ENCODE results near the gene TCP11L2. TPM values are rescaled to one million over a fixed set of nuclear protein-coding genes. Genes with fewer than 3 reads are reported as not detected.

Gene TCP11L2
- 0.78 and 1.4 TPM in 2 replicates for total RNA-seq (2014; rRNA removed; shearing (Covaris generic))

- Histone ChIP-seq H3K4me1 (replicated peaks) (peaks cover 24% of the 10 kb centered on the region), H3K9me3 (replicated peaks) (no peaks in the 10 kb centered on the region), H3K27ac (peak within 1 kb of the TSS; percentile 100), H3K27me3 (replicated peaks) (no peaks in the 10 kb centered on the region), H3K36me3 (0 out of 2 replicates have a peak, but pooled peaks cover 4% of the 10 kb centered on the region), H3K4me3 (peak within 1 kb of the TSS; percentile 70)
- peak; percentile 77 to 91 for DNase-seq (ENCODE audit: low read depth in 1 of 2, low spot score in 2 of 2)
These were observed at the start of gene TCP11L2 for GRCh38 chr12:106302401-106303201. Gene TCP11L2, plus strand, starts transcription at chr12:106302733. Its CDS starts 8,343 bp downstream, at chr12:106311076.

- H3K36me3 ChIP-seq: no peaks in the 10 kb centered on the region
- H3K27ac ChIP-seq: no peak overlapping the region
- H3K4me1 ChIP-seq (replicated peaks): no peaks in the 10 kb centered on the region
- no peak overlapping the region for H3K4me3 ChIP-seq
- H3K9me3 ChIP-seq (replicated peaks): no peaks in the 10 kb centered on the region
- no peaks in the 10 kb centered on the region for H3K27me3 ChIP-seq (replicated peaks)
- no peak for DNase-seq (ENCODE audit: low read depth in 1 of 2, low spot score in 2 of 2)
These were observed 47.8 kb upstream of the TCP11L2 start for GRCh38 chr12:106254724-106255123.

- Histone ChIP-seq H3K4me3 (no peak overlapping the region), H3K4me1 (replicated peaks) (no peaks in the 10 kb centered on the region), H3K9me3 (replicated peaks) (no peaks in the 10 kb centered on the region), H3K27ac (no peak overlapping the region), H3K27me3 (replicated peaks) (no peaks in the 10 kb centered on the region), H3K36me3 (no peaks in the 10 kb centered on the region)
- no peak for DNase-seq (ENCODE audit: low read depth in 1 of 2, low spot score in 2 of 2)
These were observed 47.0 kb upstream of the TCP11L2 start for GRCh38 chr12:106255493-106255892.

- Histone ChIP-seq H3K4me3 (no peak overlapping the region), H3K27ac (no peak overlapping the region), H3K4me1 (replicated peaks) (no peaks in the 10 kb centered on the region), H3K9me3 (replicated peaks) (no peaks in the 10 kb centered on the region), H3K36me3 (no peaks in the 10 kb centered on the region), H3K27me3 (replicated peaks) (no peaks in the 10 kb centered on the region)
- DNase-seq (ENCODE audit: low read depth in 1 of 2, low spot score in 2 of 2): no peak
These were observed 46.6 kb upstream of the TCP11L2 start for GRCh38 chr12:106255952-106256351.

- Histone ChIP-seq H3K36me3 (no peaks in the 10 kb centered on the region), H3K9me3 (replicated peaks) (no peaks in the 10 kb centered on the region), H3K27me3 (replicated peaks) (no peaks in the 10 kb centered on the region), H3K4me1 (replicated peaks) (no peaks in the 10 kb centered on the region), H3K4me3 (no peak overlapping the region), H3K27ac (no peak overlapping the region)
- DNase-seq (ENCODE audit: low read depth in 1 of 2, low spot score in 2 of 2): no peak
These were observed 46.0 kb upstream of the TCP11L2 start for GRCh38 chr12:106256524-106256923.

- no peaks in the 10 kb centered on the region for H3K27me3 ChIP-seq (replicated peaks)
- no peak overlapping the region for H3K27ac ChIP-seq
- no peaks in the 10 kb centered on the region for H3K36me3 ChIP-seq
- no peak for DNase-seq (ENCODE audit: low read depth in 1 of 2, low spot score in 2 of 2)
- H3K4me3 ChIP-seq: no peak overlapping the region
- H3K4me1 ChIP-seq (replicated peaks): no peaks in the 10 kb centered on the region
- no peaks in the 10 kb centered on the region for H3K9me3 ChIP-seq (replicated peaks)
These were observed 44.3 kb upstream of the TCP11L2 start for GRCh38 chr12:106258226-106258625.

GRCh38 chr12:106258935-106259334, 43.6 kb upstream of the TCP11L2 start:
- Histone ChIP-seq H3K4me3 (no peak overlapping the region), H3K9me3 (replicated peaks) (no peaks in the 10 kb centered on the region), H3K27ac (no peak overlapping the region), H3K4me1 (replicated peaks) (no peaks in the 10 kb centered on the region), H3K36me3 (no peaks in the 10 kb centered on the region), H3K27me3 (replicated peaks) (no peaks in the 10 kb centered on the region)
- DNase-seq (ENCODE audit: low read depth in 1 of 2, low spot score in 2 of 2): no peak

GRCh38 chr12:106265116-106265515, 37.4 kb upstream of the TCP11L2 start:
- Histone ChIP-seq H3K4me1 (replicated peaks) (no peaks in the 10 kb centered on the region), H3K4me3 (no peak overlapping the region), H3K27me3 (replicated peaks) (no peaks in the 10 kb centered on the region), H3K27ac (no peak overlapping the region), H3K9me3 (replicated peaks) (no peaks in the 10 kb centered on the region), H3K36me3 (no peaks in the 10 kb centered on the region)
- no peak for DNase-seq (ENCODE audit: low read depth in 1 of 2, low spot score in 2 of 2)

- DNase-seq (ENCODE audit: low read depth in 1 of 2, low spot score in 2 of 2): no peak
- no peaks in the 10 kb centered on the region for H3K27me3 ChIP-seq (replicated peaks)
- H3K36me3 ChIP-seq: no peaks in the 10 kb centered on the region
- H3K27ac ChIP-seq: no peak overlapping the region
- H3K4me1 ChIP-seq (replicated peaks): no peaks in the 10 kb centered on the region
- H3K4me3 ChIP-seq: no peak overlapping the region
- H3K9me3 ChIP-seq (replicated peaks): no peaks in the 10 kb centered on the region
These were observed 35.0 kb upstream of the TCP11L2 start for GRCh38 chr12:106267535-106267934.

GRCh38 chr12:106269150-106269771, 33.3 kb upstream of the TCP11L2 start:
- no peak for DNase-seq (ENCODE audit: low read depth in 1 of 2, low spot score in 2 of 2)
- Histone ChIP-seq H3K27ac (no peak overlapping the region), H3K9me3 (replicated peaks) (no peaks in the 10 kb centered on the region), H3K36me3 (no peaks in the 10 kb centered on the region), H3K4me1 (replicated peaks) (no peaks in the 10 kb centered on the region), H3K27me3 (replicated peaks) (no peaks in the 10 kb centered on the region), H3K4me3 (no peak overlapping the region)

- H3K9me3 ChIP-seq (replicated peaks): no peaks in the 10 kb centered on the region
- no peaks in the 10 kb centered on the region for H3K4me1 ChIP-seq (replicated peaks)
- H3K4me3 ChIP-seq: no peak overlapping the region
- DNase-seq (ENCODE audit: low read depth in 1 of 2, low spot score in 2 of 2): no peak
- no peaks in the 10 kb centered on the region for H3K27me3 ChIP-seq (replicated peaks)
- no peaks in the 10 kb centered on the region for H3K36me3 ChIP-seq
- no peak overlapping the region for H3K27ac ChIP-seq
These were observed 30.7 kb upstream of the TCP11L2 start for GRCh38 chr12:106271575-106272505.

GRCh38 chr12:106273491-106273890, 29.0 kb upstream of the TCP11L2 start:
- Histone ChIP-seq H3K4me1 (replicated peaks) (no peaks in the 10 kb centered on the region), H3K36me3 (no peaks in the 10 kb centered on the region), H3K4me3 (no peak overlapping the region), H3K9me3 (replicated peaks) (no peaks in the 10 kb centered on the region), H3K27me3 (replicated peaks) (no peaks in the 10 kb centered on the region), H3K27ac (no peak overlapping the region)
- DNase-seq (ENCODE audit: low read depth in 1 of 2, low spot score in 2 of 2): no peak

GRCh38 chr12:106274012-106274411, 28.5 kb upstream of the TCP11L2 start:
- DNase-seq (ENCODE audit: low read depth in 1 of 2, low spot score in 2 of 2): no peak
- Histone ChIP-seq H3K4me1 (replicated peaks) (no peaks in the 10 kb centered on the region), H3K4me3 (no peak overlapping the region), H3K9me3 (replicated peaks) (no peaks in the 10 kb centered on the region), H3K27me3 (replicated peaks) (no peaks in the 10 kb centered on the region), H3K27ac (no peak overlapping the region), H3K36me3 (no peaks in the 10 kb centered on the region)
